ENCODE measurements around the gene ABCC1.

DNA sequence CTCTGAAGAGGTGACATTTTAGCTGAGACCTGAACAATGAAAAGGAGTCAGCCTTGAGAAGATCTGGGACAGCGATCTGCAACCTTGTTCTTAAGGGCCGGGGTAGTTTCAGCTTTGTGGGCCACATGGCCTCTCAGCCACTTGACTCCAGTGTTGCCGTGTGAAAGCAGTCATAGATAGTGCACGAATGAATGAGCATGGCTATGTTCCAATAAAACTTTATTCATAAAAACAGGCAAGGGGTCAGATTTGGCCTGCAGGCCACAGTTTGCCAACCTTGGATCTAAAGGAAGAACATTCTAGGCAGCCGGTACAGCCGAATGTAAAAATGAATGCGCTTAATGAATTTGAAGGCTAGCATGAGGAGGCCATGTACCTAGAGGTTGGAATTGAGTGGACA is 190.4 kb downstream of the ABCC1 start:
- TF ChIP-seq, protein P1, sequence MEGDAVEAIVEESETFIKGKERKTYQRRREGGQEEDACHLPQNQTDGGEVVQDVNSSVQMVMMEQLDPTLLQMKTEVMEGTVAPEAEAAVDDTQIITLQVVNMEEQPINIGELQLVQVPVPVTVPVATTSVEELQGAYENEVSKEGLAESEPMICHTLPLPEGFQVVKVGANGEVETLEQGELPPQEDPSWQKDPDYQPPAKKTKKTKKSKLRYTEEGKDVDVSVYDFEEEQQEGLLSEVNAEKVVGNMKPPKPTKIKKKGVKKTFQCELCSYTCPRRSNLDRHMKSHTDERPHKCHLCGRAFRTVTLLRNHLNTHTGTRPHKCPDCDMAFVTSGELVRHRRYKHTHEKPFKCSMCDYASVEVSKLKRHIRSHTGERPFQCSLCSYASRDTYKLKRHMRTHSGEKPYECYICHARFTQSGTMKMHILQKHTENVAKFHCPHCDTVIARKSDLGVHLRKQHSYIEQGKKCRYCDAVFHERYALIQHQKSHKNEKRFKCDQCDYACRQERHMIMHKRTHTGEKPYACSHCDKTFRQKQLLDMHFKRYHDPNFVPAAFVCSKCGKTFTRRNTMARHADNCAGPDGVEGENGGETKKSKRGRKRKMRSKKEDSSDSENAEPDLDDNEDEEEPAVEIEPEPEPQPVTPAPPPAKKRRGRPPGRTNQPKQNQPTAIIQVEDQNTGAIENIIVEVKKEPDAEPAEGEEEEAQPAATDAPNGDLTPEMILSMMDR (conservative IDR thresholded peaks at IDR 0.05 in 1 of 2, IDR thresholded peaks at IDR 0.05 in 1 of 2; ENCODE audit: low read depth in 1 of 2, low read length in 2 of 2): no peak
- no peak for TF ChIP-seq EZH2 (IDR thresholded peaks at IDR 0.05; ENCODE audit: low read length, missing control alignments)
